Caco-2 (cell line): ENCODE results near the gene SFXN2. TPM values are rescaled to one million over a fixed set of nuclear protein-coding genes. Genes with fewer than 3 reads are reported as not detected.
A peak's percentile ranks its signal among the peaks of the same experiment; 100 is the strongest.

Experiments used
- BruUV-seq: library from RNA; stranded (reverse); fragments of 400-500 nt; replicated peaks from 2 replicates; lab custom pipeline; 2021; lab: Mats Ljungman, UMichigan
- CTCF ChIA-PET: fragments of 300-600 bp; sonication (Branson Sonifier 250); formaldehyde crosslinking; loops from one replicate; lab custom pipeline; 2022; ENCODE audit warnings: antibody characterized with exemption; lab: Charles Lee
- POLR2A ChIA-PET: fragments of 300-600 bp; sonication (Branson Sonifier 250); formaldehyde crosslinking; loops from one replicate; lab custom pipeline; 2022; ENCODE audit warnings: antibody characterized with exemption; lab: Charles Lee
- DNase-seq, 2 experiments: peaks; one replicate each; pipeline versions ENCODE4 v3.0.0 to v3.0.0-alpha.2; 2020 to 2022
- H3K27me3 ChIP-seq: replicated peaks from 2 replicates; pipeline ENCODE4 v1.6.0; 2011; ENCODE audit warnings: low read length; ENCODE audit not compliant: control insufficient read depth, insufficient read depth
- H3K36me3 ChIP-seq: 2 replicates; pipeline ENCODE4 v1.5.1; 2011; ENCODE audit warnings: low read length; ENCODE audit not compliant: control insufficient read depth, insufficient read depth
- H3K4me1 ChIP-seq: fragments of 250-450 bp; sonication (Bioruptor Pico); 2 replicates; pipeline ENCODE4 v1.5.1; 2020; ENCODE audit warnings: mild to moderate bottlenecking
- H3K4me3 ChIP-seq: 2 replicates; pipeline ENCODE4 v1.5.1; 2011; ENCODE audit warnings: low read depth, mild to moderate bottlenecking, control low read depth, low read length
- H3K9me3 ChIP-seq: fragments of 250-450 bp; sonication (Bioruptor Pico); 2 replicates; pipeline ENCODE4 v1.5.1; 2020; ENCODE audit warnings: mild to moderate bottlenecking, moderate library complexity
- H3K27ac Mint-ChIP-seq: one replicate; pipeline ENCODE4 v1.8.0; 2022; ENCODE audit warnings: mixed read lengths; ENCODE audit not compliant: unreplicated experiment
- H3K27me3 Mint-ChIP-seq: one replicate; pipeline ENCODE4 v1.8.0; 2022; ENCODE audit warnings: mixed read lengths; ENCODE audit not compliant: insufficient read depth, unreplicated experiment
- H3K36me3 Mint-ChIP-seq: one replicate; pipeline ENCODE4 v1.8.0; 2022; ENCODE audit warnings: mild to moderate bottlenecking, mixed read lengths; ENCODE audit not compliant: insufficient read depth, unreplicated experiment
- H3K4me1 Mint-ChIP-seq: one replicate; pipeline ENCODE4 v1.8.0; 2022; ENCODE audit warnings: low read depth, mixed read lengths; ENCODE audit not compliant: unreplicated experiment
- H3K4me3 Mint-ChIP-seq: one replicate; pipeline ENCODE4 v1.8.0; 2022; ENCODE audit warnings: mild to moderate bottlenecking, moderate library complexity, mixed read lengths; ENCODE audit not compliant: unreplicated experiment
- H3K9me3 Mint-ChIP-seq: one replicate; pipeline ENCODE4 v1.8.0; 2022; ENCODE audit warnings: mixed read lengths; ENCODE audit not compliant: unreplicated experiment
- CTCF ChIP-seq, 2 experiments: fragments of 200-600 bp in 1 of 2; IDR thresholded peaks; 1 replicate in 1 of 2; 2 replicates in 1 of 2; pipeline versions ENCODE4 v1.5.1 to v1.8.0; 2011 to 2022; ENCODE audit warnings: antibody characterized with exemption in 1 of 2, control low read depth in 1 of 2, inconsistent platforms in 1 of 2, low read depth in 1 of 2, low read length in 1 of 2, mild to moderate bottlenecking in 1 of 2, moderate library complexity in 1 of 2; ENCODE audit not compliant: insufficient read depth in 1 of 2, severe bottlenecking in 1 of 2, unreplicated experiment in 1 of 2
- intact Hi-C: fragments of 100-400 bp; cut with micrococcal nuclease; formaldehyde crosslinking; loops from one replicate; pipeline ENCODE4 v1.10.0; 2022; ENCODE audit not compliant: unreplicated experiment
- total RNA-seq: library from RNA; stranded (reverse); gene quantifications from 2 replicates; pipeline ENCODE4 v1.2.3, GENCODE V29; 2022

SFXN2 gene
- total RNA-seq, 1 experiment from 2014 or later: 40.0 TPM

GRCh38 chr10:102712843-102713538 is 1.4 kb upstream of the SFXN2 start:
- H3K27me3 ChIP-seq: no peaks in the 10 kb centered on the region
- no peak for TF ChIP-seq CTCF (IDR thresholded peaks at IDR 0.05; ENCODE audit: insufficient read depth in 1 of 2, low read depth in 1 of 2, low read length in 1 of 2, severe bottlenecking in 1 of 2, unreplicated experiment in 1 of 2)
- Mint-ChIP-seq H3K36me3 (peaks cover 30% of the 10 kb centered on the region), H3K27ac (peak overlapping the region; percentile 82), H3K9me3 (no peaks in the 10 kb centered on the region), H3K4me3 (peak overlapping the region; percentile 87), H3K27me3 (no peaks in the 10 kb centered on the region), H3K4me1 (peaks cover 23% of the 10 kb centered on the region)
- H3K9me3 ChIP-seq: no peaks in the 10 kb centered on the region
- DNase-seq: no peak
- peaks cover 7% of the 10 kb centered on the region for H3K4me1 ChIP-seq
- ChIA-PET POLR2A (interaction anchor here (1.3 kb wide), 1 partner anchor 47 kb away, joined by 4 read pairs; no protein-coding TSS in a partner anchor), CTCF (interaction anchor here (0.6 to 2.3 kb wide), 7 partner anchors 8 to 203 kb away, joined by 3 to 21 read pairs (median 5); partner anchors contain the start of gene WBP1L)
- H3K4me3 ChIP-seq: peak overlapping the region; percentile 85
- intact Hi-C loops: loop anchor here (5.0 kb wide), 1 partner anchor 211 kb away; the partner anchor contains the start of genes ACTR1A and SUFU
- no peaks in the 10 kb centered on the region; the same call in 1 of the 2 replicates for H3K36me3 ChIP-seq
- BruUV-seq: no TSS peak

GRCh38 chr10:102713539-102713813 is 960 bp upstream of the SFXN2 start:
- no peaks in the 10 kb centered on the region for H3K9me3 ChIP-seq
- BruUV-seq: TSS peak; percentile 54
- no peaks in the 10 kb centered on the region for H3K27me3 ChIP-seq
- intact Hi-C loops: loop anchor here (5.0 kb wide), 1 partner anchor 211 kb away; the partner anchor contains the start of genes ACTR1A and SUFU
- H3K27me3 Mint-ChIP-seq: no peaks in the 10 kb centered on the region
- H3K27ac Mint-ChIP-seq: peak overlapping the region; percentile 82
- H3K9me3 Mint-ChIP-seq: no peaks in the 10 kb centered on the region
- H3K36me3 ChIP-seq: no peaks in the 10 kb centered on the region; the same call in 1 of the 2 replicates
- CTCF ChIA-PET: interaction anchor here (0.6 to 2.3 kb wide), 7 partner anchors 8 to 319 kb away, joined by 3 to 21 read pairs (median 5); partner anchors contain the start of gene WBP1L
- DNase-seq: no peak
- peak in 1 of 2 experiments; percentile 57 for TF ChIP-seq CTCF (IDR thresholded peaks at IDR 0.05; ENCODE audit: insufficient read depth in 1 of 2, low read depth in 1 of 2, low read length in 1 of 2, severe bottlenecking in 1 of 2, unreplicated experiment in 1 of 2)
- peaks cover 12% of the 10 kb centered on the region for H3K4me1 ChIP-seq
- POLR2A ChIA-PET: interaction anchor here (0.5 to 1.8 kb wide), 6 partner anchors 47 to 1046 kb away, joined by 4 to 9 read pairs (median 6); partner anchors contain the start of gene AS3MT
- H3K4me1 Mint-ChIP-seq: peaks cover 26% of the 10 kb centered on the region
- H3K4me3 Mint-ChIP-seq: peak overlapping the region; percentile 87
- peak overlapping the region; percentile 85 for H3K4me3 ChIP-seq
- peaks cover 35% of the 10 kb centered on the region for H3K36me3 Mint-ChIP-seq

GRCh38 chr10:102713814-102714620 is 419 bp upstream of the SFXN2 start, which contains the start of gene ARL3:
ARL3 (minus strand) TSS chr10:102714397; CDS start chr10:102714275, 122 bp downstream.
- peaks cover 13% of the 10 kb centered on the region for H3K4me1 ChIP-seq

More at GRCh38 chr10:102713814-102714620, 419 bp upstream of the SFXN2 start, which contains the start of gene ARL3:
- Mint-ChIP-seq H3K4me1 (peaks cover 30% of the 10 kb centered on the region), H3K4me3 (peak within 1 kb of the TSS; percentile 87), H3K9me3 (no peaks in the 10 kb centered on the region), H3K27ac (peak within 1 kb of the TSS; percentile 82), H3K36me3 (peaks cover 36% of the 10 kb centered on the region), H3K27me3 (no peaks in the 10 kb centered on the region)
- Histone ChIP-seq H3K27me3 (no peaks in the 10 kb centered on the region), H3K36me3 (no peaks in the 10 kb centered on the region; the same call in 1 of the 2 replicates), H3K9me3 (no peaks in the 10 kb centered on the region), H3K4me3 (peak within 1 kb of the TSS; percentile 85)
- CTCF ChIA-PET: interaction anchor here (0.5 to 2.3 kb wide), 15 partner anchors 9 to 1082 kb away, joined by 3 to 21 read pairs (median 4); partner anchors contain the start of gene WBP1L
- no TSS peak for BruUV-seq
- POLR2A ChIA-PET: interaction anchor here (0.5 to 1.8 kb wide), 19 partner anchors 18 to 1715 kb away, joined by 3 to 12 read pairs (median 5); partner anchors contain the start of genes AS3MT, LZTS2, NT5C2 and WBP1L
- peak; percentile 98 to 99 for DNase-seq
- peak in 1 of 2 experiments; percentile 54 for TF ChIP-seq CTCF (IDR thresholded peaks at IDR 0.05; ENCODE audit: insufficient read depth in 1 of 2, low read depth in 1 of 2, low read length in 1 of 2, severe bottlenecking in 1 of 2, unreplicated experiment in 1 of 2)
- intact Hi-C loops: loop anchor here (2.0 to 5.0 kb wide), 3 partner anchors 29 to 212 kb away; partner anchors contain the start of genes ACTR1A, SUFU and WBP1L
